ENCODE data around the gene FAM136A.
"Not testable (repeated sequence)": the region's sequence is repeated elsewhere in the genome, so short reads cannot be mapped to it uniquely, and the experiment has no call there.

The FAM136A gene

GRCh38 chr2:70300771-70301343 lies 1.0 kb downstream of the FAM136A start:
- no peak for DNase-seq (ENCODE audit: low read depth in 2 of 2)
- peak overlapping the region; percentile 89 to 92 for H3K4me3 ChIP-seq (replicated peaks in 1 of 2; ENCODE audit: low read depth in 2 of 2, low read length in 2 of 2)
- TF ChIP-seq CTCF (IDR thresholded peaks at IDR 0.05; ENCODE audit: low read depth, low read length): peak; percentile 37

DNA sequence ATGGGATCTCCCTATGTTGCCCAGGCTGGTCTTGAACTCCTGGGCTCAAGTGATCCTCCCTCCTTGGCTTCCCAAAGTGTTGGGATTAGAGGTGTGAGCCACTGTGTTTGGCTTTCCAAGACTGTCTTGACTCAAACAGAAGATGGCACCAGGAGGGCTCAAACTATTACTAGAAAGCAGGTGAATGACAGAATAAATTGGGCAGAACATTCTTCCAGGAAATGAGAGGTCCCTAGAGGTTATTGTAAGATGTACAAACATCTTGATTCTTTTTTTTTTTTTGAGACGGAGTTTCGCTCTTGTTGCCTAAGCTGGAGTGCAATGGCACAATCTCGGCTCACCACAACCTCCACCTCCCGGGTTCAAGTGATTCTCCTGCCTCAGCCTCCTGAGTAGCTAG lies 4.0 kb downstream of the FAM136A start:
- not testable (repeated sequence) for DNase-seq (ENCODE audit: low read depth in 2 of 2); H3K4me3 ChIP-seq (replicated peaks in 1 of 2; ENCODE audit: low read depth in 2 of 2, low read length in 2 of 2)

DNA sequence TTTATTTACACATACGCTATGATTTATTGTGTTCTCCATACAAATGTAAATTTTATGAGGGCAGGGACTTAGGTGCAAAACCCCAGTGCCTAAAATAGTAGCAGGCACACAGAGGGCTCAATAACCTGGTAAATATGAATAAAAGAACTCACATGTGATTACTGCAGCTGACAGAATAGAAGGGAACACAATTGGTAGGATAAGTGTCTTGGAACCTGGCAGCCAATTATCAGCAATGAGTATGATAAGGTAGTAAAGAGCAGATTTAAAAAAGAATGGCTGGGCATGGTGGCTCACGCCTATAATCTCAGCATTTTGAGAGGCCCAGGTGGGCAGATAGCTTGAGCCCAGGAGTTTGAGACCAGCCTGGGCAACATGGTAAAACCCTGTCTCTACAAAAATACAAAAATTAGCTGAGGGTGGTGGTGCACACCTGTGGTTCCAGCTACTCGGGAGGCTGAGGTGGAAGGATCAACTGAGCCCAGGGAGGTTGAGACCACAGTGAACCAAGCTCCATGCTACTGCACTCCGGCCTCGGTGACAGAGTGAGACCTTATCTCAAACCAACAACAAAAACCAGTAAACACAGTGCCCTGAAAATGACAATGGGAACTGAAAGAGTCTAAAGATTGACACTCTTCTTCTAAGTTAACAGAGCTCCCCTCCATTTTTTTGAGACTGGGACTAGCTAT lies 18.2 kb downstream of the FAM136A start:
- DNase-seq (ENCODE audit: low read depth in 2 of 2): no peak
- no peak for TF ChIP-seq CTCF (IDR thresholded peaks at IDR 0.05; ENCODE audit: low read depth, low read length)
- H3K4me3 ChIP-seq (replicated peaks in 1 of 2; ENCODE audit: low read depth in 2 of 2, low read length in 2 of 2): no peak overlapping the region

DNA sequence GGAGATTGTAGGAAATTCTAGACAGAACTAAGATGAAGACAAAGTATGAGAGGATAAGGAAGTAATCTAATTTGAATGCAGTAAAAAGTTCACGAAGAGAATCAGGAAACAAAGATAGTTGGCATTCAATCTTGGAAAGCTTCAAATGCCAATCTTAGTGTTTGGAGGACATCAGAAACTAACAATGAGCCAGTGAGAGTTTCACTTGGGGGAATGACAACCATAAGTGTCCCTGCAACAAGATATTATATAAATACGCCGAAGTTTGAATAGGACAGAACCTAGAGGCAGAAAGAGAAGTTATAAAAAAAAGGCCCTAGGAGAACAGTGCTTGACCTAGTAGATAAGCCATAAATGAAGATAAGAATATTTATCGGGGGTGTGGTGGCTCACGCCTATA lies 19.4 kb downstream of the FAM136A start:
- no peak for TF ChIP-seq CTCF (IDR thresholded peaks at IDR 0.05; ENCODE audit: low read depth, low read length)
- DNase-seq (ENCODE audit: low read depth in 2 of 2): no peak
- no peak overlapping the region for H3K4me3 ChIP-seq (replicated peaks in 1 of 2; ENCODE audit: low read depth in 2 of 2, low read length in 2 of 2)

GRCh38 chr2:70280242-70280798 lies 21.5 kb downstream of the FAM136A start:
- H3K4me3 ChIP-seq (replicated peaks in 1 of 2; ENCODE audit: low read depth in 2 of 2, low read length in 2 of 2): no peak overlapping the region
- TF ChIP-seq CTCF (IDR thresholded peaks at IDR 0.05; ENCODE audit: low read depth, low read length): no peak
- no peak for DNase-seq (ENCODE audit: low read depth in 2 of 2)

DNA sequence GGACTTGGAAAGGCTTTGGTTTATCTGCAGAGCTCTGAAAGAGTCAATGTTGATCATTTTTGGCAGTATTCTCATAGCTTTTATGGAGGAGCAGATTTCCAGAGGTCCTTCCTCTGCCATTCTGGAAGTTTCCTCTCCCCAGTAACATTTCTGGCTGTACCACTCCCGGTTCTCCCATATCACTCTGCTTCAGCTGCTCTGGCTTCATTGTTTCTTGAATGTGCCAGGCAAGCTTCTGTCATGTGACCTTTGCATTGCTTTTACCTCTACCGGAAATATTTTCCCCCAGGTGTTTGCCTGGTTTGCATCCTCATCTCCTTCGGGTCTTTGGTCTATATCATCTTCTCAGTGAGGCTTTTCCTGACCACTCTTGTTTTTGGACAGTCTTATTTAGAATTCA lies 31.5 kb downstream of the FAM136A start:
- DNase-seq (ENCODE audit: low read depth in 2 of 2): no peak
- H3K4me3 ChIP-seq (replicated peaks in 1 of 2; ENCODE audit: low read depth in 2 of 2, low read length in 2 of 2): no peak overlapping the region
- TF ChIP-seq CTCF (IDR thresholded peaks at IDR 0.05; ENCODE audit: low read depth, low read length): no peak

- not testable (repeated sequence) for DNase-seq (ENCODE audit: low read depth in 2 of 2); H3K4me3 ChIP-seq (replicated peaks in 1 of 2; ENCODE audit: low read depth in 2 of 2, low read length in 2 of 2)
Measured at GRCh38 chr2:70269422-70270302, 32.2 kb downstream of the FAM136A start.

DNA sequence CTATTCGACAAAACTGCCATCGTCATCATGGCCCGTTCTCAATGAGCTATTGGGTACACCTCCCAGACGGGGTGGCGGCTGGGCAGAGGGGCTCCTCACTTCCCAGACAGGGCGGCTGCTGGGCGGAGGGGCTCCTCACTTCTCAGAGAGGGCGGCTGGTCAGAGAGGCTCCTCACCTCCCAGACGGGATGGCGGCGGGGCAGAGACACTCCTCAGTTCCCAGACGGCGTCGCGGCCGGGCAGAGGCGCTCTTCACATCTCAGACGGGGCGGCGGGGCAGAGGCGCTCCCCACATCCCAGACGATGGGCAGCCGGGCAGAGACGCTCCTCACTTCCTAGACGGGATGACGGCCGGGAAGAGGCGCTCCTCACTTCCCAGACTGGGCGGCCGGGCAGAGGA lies 34.9 kb downstream of the FAM136A start:
- H3K4me3 ChIP-seq (replicated peaks in 1 of 2; ENCODE audit: low read depth in 2 of 2, low read length in 2 of 2); DNase-seq (ENCODE audit: low read depth in 2 of 2): not testable (repeated sequence)

Measured in cardiac fibroblast (primary cell).